NCI-H146 (cell line): ENCODE data around the gene NEK6.

Experiments
- DNase-seq: peaks from one replicate; lab custom pipeline; 2025; lab: John Stamatoyannopoulos, UW

Gene NEK6

DNA sequence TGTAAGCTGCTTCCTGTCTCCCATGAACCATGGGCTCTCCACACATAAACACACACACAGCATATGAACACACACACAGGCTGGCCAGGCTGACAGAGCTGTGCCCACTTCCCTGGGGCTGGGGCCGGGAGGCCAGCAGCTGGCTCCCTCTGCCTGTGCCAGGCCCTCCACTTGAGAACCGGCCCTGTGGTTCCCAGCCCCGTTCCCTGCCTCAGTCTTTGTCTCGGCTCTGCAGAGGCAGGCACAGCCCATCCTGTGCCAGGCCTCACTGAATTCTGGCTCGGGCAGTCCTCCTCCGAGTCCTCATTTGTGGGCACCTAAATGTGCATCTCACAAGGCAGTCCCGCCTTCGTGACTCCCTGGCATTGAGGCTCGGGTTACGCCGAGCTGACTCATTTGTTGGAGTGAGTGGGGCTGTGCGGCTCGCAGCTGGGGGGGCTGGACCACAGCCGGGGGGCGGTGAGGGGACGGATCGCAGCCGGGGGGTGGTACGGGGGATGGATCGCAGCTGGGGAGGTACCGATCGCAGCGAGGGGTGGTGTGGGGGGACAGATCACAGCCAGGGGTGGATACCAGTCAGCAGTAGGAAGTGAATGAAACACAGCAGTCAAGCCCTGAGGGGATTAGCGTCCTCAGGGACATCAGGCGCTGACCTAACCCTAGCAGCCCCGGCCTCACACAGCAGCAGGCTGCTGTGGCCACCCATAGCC lies 85.2 kb downstream of the NEK6 start:
- no peak for DNase-seq

DNA sequence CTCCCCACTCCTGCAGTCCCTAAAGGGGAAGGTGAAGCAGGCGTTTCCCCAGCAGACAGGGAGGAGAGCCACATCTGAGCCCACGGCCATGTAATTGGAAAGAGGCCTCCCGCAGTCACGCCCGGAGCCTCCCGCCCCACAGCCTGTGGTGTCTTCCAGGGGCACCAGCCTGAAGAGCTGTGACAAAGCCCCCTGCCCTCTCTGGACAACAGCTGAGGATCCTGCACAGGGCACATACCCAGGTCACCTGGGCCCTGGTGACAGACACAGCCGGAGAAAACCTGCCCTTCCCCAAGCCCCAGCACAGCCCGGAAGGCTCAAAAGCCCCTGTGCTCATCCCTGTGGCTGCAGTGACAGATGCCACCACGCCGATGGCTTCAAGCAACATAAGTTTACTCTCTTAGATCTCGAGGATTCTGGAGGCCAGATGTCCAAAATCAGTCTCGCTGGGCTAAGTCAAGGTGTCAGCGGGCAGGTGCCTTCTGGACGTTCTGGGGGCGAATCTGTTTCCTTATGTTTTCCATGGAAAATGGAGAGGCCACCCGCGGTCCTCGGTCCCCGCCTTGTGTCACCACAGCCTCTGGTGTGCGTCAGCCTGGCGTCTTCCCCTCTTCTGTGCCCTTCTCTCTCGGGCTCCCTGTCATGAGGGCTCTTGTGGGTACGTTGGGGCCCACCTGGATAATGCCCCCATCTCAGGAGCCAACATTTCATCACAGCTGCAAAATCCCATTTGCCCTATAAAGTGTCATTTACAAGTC lies 86.0 kb downstream of the NEK6 start:
- no peak for DNase-seq

DNA sequence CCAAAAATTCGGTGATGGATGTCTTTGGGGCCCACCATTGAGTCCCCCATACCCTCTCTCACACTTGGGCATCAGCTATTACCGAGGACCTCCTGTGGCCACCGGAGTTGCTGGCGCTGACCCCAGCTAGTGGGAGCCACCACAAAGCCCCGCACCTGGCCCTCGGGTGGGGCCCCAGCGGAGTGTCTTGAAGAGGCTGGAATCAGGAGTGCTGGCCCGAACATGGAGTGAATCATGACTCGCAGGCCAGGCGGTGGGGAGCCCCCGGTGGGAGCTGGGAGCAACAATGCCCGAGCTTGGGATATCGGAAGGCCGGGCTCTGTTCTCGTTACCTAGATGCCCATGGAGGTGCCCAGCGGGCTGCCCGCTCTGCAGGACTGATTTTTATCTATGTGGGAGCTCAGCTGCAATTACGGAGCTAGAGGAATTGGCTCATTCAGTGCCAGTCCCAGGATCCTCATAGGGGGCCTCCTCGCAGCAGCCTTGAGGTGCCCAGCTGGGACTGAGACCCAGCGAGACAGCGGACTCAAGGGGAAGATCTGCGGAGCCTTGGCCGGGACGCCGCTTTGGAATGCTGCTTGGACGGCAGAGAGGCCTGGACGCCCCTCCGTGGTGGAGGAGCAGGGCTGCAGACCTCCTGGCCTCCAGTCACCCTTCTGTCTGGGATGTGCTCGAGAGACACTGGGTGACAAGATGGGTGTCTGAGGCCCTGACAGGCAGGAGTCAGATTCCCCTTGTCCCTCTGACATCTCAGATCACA lies 86.7 kb downstream of the NEK6 start:
- DNase-seq = no peak

DNA sequence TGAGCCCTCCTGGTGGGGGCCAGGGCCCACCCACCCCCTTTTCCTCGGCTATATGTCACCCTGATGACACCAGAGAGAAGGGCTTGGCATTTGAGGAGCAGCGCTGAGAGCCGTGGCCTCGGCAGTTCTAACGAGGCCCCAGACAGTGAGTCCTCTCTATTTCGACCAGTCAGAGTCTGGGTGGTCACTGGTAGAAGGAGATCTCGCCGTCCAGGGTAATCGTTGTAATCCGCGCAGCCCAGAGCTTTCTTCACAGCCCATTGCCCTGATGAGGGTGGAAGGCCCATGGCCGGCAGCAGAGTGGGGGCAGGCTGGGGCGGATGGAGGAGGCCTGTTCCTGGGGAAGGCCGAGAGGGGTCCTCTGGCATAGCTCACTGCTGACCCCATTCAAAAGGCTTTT lies 87.3 kb downstream of the NEK6 start:
- no peak for DNase-seq

DNA sequence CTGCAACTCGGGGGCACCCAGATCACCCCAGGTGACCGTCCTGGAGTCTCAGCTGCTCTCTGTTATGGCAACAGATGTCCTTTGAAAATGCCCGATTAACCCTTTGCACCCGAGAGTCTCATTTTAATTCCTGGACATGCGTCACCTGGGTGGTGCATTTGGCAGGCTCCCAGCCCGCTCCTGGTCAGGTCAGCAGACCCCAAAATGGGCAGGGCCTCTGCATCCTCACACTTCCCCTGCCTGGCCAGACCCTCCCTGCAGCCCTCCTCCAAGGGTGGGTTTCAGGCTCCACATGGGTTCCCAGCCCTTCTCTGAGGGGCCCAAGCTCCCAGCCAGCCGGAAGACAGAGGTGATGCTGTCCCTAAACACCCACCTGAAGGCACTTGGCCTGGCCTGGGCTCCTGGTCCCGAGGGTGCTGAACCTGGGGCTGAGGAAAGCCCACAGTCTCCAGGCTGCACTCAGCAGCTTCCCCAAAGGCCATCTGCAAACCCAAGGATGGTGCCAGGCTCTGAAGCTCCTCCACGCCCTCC lies 88.1 kb downstream of the NEK6 start:
- no peak for DNase-seq

DNA sequence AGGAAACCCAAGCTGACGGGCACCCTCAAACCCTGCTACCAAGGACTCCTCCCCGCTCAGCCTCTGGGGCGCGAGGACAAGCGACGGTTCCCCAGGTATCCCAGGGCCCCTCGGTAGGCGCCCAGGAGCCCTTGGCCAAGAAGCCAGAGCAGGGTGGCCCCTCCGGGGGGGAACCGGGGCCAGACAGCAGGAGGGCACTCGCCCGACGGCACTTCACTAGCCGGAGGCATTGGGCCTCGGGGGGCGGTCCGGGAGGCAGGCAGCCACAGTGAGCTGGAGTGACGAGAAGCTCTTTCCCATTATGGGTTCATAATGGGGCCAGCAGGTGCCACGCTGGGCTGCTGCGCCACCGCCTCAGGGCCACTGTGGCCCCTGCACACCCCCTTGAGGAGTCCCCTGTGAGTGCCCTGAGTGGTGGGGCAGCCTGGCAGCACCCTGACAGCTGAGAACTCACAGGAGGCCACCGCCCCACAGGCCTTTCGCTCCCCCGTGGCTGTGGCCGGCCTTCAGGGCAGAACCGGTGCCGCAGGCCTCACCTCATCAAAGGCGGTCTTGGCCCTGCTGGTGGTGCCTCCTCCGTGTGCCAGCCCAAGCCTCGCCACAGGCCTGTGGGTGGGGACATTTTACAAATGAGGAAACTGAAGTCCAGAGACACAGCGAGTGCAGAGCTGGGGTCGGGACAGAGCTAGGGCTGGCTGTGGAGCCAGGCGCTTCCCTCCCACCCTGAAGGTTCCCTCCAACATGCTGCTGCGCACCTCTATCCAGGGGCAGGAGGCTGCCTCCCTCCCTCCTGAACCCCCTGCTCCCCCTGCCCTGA lies 88.8 kb downstream of the NEK6 start:
- no peak for DNase-seq

DNA sequence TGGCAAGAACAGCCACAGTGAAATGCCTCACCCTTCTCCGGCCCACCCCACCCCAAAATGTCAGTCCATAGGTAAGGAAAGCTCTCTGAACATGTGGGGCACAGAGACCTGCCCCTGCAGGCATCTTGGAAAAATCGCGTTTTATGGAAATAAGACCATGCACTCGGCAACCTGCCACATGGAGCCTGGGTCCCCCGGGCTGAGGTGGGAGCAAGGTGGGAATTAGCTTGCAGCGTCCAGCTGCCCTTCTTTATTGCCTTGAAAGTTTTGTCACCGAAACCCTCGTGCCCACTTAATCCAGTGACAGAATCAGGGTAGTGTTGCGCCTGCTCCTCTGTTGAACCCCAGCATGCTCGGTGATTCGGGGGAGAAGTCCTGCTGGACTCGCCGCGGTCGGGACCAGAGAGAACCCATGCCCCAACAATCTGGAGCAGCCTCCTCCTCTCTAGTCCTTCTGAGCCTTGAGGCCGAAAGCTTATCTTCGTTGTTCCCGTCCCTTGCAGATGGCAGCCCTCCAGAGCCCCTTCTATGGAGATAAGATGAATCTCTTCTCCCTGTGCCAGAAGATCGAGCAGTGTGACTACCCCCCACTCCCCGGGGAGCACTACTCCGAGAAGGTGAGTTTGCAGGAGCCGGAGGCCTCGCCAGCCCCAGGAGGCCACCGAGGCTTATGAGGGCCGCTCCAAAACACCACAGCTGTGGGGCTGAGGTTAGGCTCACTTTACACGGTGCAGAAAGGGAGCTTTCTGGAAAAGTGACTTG lies 89.6 kb downstream of the NEK6 start:
- DNase-seq = no peak

DNA sequence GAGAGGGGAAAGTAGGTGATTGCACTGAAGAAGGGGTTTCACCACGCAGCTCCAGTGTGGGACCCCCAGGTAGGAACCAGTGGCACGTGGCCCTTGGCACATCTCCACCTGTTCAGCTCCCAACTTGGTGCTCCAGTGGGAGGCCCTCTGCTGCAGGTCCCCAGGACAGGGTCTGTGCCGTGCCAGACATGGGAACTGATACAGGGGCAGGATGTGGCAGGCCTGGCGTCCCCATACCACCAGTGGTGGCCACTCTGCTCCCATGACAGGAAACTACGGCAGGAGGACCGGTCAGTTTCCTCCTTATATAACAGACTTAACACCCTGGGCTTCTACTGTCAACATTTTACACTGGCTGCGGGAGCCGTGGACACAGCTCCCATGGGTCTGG lies 90.2 kb downstream of the NEK6 start:
- no peak for DNase-seq

DNA sequence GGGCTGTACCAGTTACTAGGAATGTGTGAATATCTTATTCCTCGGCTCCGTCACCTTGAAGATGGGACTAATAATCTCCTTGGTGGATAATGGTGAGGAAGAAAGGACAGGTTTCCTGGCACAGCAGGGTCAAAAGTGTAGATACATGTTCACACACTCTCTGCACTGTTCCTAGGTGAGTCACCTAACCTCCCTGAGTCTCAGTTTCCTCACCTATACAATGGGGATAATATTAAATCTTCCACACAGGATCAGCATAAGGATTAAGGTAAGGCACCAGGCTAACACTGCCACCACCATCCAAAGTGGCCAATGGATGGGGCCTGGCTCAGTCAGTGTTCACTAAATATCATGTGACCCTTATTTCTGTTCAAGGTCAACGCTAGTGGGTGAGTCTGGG lies 90.6 kb downstream of the NEK6 start:
- DNase-seq = no peak

DNA sequence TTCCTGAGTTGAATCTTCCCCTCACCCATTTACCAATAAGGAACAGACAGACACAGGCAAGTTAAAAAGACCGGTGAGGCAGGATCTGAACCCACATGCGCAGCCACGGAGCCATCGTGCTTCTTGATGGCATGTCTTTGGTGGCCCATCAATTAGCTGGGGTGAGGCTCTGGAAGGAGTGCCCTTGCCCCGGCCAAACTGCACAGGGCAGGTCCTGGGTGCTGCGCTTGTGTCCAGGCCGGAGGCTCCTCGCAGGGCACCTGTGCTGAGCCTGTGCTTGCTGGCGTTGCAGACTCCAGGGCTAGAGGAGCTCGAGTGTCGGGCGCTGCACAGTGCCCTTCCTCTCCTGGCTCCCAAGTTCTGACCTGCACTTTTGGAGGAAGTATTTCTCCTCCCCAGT lies 91.1 kb downstream of the NEK6 start:
- no peak for DNase-seq

DNA sequence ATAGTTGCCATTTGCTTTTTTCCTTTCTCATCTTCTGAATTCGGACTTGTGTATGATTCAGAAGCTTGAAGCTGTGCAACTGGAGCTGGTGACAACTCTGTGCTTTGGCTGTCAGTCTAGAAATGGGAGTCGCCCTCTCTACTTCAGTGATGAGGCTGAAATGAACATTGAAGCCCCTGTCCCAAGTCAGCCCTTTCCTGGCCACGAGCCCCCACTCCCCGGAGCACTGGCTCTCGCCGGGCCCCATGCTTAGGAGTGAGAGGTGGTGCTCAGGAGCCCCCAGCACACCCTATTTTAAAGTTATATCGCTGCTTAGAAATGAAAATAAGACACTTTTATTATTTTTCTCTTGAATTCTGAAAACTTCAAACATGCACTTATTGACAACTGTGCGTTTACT lies 91.5 kb downstream of the NEK6 start:
- DNase-seq = no peak

DNA sequence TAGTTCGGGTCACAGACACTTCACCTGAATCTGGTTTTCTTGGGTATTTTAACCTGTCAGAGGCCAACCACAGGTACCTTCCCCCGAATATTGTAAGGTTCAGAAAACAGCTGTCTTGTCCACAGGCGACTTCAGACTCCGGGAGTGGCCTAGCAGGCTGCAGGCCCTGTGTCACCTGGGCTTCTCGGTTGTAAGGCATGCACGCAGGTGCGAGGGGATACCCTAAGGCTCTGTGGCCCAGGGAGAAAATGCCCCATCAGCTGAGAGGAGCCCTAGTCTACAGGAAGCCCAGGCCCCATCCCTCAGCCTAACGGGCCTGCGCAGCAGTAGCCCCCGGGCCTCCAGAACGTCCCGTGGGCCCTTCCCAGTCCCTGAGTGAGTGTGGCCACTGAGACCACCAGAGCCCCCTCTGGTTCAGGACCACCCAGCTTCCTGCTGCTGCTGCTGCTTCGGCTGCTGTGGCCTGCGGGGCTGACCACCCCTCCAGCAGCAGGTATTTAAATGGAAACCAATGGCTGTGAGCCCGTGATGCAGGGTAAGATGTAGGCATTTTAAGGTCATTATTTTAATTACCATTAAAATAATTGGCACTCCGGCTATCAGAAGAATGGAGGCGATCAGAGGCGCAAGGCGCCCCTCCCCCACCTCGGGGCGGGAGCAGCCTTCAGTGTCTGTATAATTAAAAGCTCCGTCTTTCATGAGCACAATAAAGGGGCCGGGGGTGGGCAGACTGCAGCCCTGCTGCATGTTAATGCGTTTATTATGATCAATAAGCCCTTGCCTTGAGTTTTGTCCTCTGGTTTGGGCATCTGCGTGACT lies 92.1 kb downstream of the NEK6 start:
- DNase-seq = no peak

DNA sequence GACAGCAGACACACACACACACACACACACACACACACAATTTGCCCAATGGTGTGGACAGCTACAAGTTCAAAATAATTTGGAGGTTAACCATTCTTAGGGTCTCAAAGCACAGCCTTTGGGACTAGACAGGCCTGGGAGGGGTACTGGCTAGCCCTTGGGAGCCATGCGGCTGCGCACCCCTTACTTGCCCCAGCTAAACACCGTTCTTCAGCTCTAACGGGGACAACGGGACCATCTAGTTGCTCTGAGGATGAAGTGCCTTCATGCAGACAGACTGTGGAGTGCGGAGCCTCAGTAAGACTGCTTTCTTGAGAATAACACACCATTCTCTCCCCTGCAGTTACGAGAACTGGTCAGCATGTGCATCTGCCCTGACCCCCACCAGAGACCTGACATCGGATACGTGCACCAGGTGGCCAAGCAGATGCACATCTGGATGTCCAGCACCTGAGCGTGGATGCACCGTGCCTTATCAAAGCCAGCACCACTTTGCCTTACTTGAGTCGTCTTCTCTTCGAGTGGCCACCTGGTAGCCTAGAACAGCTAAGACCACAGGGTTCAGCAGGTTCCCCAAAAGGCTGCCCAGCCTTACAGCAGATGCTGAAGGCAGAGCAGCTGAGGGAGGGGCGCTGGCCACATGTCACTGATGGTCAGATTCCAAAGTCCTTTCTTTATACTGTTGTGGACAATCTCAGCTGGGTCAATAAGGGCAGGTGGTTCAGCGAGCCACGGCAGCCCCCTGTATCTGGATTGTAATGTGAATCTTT lies 92.9 kb downstream of the NEK6 start:
- peak; percentile 16 for DNase-seq

DNA sequence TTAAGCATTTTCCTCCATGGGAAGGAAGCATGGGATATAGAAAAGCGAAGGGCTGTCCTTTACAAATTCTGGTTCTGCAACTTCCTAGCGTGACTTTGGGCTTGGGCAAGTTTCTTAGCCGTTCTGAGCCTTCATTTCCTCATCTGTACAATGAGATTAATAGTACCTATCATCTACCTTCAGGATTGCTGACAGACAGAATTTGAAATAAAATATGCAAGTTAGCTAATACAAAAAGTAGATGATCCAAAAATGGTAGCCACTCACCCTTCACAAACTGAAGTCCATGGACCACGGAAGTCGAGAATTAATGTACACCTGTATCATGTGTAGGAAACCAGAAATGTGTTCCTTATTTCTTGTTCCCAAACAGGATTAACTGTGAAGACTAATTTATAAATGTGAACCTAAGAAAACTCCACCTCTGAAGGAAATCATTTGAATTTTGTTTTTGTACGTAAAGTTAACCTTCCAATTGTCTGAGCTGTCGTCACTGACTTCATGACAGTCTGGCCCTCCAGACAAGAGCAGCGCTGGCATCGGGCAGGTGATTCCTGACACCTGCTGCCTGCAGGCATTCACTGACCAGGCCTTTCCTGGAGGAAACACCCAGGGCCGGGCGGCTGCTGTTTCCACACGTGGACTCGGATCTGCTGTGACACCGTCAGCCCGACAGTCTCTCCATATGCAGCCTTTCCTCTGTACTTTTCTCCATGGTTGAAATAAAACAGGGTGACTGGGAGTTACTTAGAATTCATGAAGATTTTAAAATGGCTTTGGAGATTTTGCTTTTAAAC lies 94.1 kb downstream of the NEK6 start:
- DNase-seq = no peak

DNA sequence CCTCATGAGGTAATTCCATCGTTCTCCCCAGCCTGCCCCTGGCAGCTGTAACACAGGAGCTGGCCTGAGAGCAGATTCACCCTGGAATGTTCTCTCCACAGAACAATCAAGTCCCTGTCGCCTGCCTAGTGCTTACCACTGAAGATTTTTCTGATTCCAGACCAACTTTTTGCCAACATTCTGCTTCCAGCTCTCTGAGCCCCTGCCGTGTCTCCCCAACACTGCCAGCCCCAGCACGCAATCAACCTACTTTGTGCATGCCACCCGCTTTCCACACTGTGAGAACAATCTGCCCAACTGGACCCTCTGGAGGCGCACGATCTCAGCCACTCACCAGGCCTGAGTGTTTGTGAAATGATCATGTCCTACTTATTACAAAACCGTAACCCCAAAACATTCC lies 94.9 kb downstream of the NEK6 start:
- DNase-seq = no peak

DNA sequence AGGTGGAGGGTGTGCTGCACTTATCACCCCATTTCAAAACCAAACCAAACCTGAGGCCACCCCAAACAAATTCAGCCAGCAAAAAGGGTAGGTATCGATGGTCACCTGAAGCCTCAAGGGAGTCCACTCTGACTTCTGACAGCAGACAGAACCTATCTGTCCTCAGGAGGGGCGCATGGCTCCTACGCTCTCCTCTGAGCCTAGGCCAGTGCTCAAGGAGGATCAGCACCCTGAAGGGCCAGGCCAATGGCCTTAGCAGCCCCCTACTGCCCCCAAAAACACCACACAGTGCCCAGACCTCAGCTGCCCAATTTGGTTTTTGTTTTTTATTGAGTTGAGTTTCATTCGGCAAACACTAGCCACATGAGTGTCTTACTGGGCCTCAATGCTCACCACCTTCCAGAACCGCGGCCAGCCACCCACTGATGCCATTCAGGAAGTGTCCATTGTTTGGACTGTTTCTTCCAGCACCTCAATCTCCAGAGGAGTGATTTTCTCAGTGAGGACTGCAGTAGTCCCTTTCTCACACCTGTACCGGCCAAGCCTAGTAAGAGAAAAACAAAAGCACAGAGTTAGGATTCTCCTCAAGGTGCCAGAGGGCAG lies 95.5 kb downstream of the NEK6 start:
- no peak for DNase-seq

DNA sequence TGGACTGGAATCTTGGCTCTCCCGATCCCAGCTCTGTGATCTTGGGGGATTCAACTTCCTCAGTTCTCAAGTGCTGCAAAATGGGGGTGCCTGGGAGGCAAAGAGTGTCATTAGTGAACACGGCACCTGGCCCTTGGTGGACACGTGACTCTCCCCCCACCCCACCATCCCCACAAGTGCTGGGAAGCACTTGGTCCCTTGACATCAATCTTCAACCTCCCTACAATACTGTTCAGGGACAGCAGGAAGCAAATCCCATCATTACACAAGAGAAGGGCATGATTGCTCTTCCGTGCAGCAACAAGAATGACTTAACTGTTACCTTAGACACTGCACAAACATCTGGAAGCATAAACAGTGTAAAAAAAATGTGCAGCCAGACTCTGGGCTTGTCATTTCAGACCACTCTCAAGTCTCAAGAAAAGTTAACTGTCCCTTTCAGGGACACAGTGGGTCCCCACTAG lies 96.1 kb downstream of the NEK6 start:
- DNase-seq = no peak

DNA sequence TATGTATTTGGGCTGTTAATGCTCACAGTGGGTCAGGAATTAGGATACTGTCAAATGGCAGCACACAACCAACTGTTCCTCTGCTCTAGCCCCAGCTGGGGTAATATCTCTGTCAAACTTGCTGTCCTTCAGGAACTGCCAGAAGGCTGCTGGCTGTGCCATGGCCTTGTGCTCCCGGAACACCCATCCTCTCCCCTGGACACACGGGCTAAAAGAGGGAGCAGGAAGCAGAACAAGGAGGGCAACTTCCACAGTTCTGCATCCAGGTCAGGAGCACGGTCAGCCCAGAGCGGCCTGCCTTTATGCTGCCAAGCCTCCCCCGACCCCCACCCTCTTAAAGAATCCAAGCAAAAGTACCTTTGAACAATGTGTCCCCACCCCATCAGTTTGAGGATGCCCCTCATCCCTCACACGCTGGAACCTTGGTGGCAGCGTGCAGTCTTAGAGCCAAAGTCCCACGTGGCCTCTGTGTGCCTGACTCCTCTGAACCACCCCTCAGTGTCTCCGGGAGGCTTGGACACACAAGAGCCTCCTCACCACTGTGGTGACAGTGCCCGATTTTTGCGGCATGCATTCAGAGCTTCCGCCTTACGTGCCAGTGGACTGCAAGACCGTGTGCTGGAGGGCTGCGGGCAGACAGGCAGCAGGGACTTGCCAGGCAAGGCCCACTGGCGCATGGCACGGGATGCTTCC lies 96.7 kb downstream of the NEK6 start:
- no peak for DNase-seq
